HUDEP-2 (cell line): ENCODE data around the gene FLOT2.
"Not testable (repeated sequence)": the region's sequence is repeated elsewhere in the genome, so short reads cannot be mapped to it uniquely, and the experiment has no call there.

Source experiments
- DNase-seq, 76 experiments: peaks; one replicate each; lab custom pipeline; 2025; ENCODE audit not compliant: unreplicated experiment in 76 of 76; lab: John Stamatoyannopoulos, UW

Gene FLOT2

DNA sequence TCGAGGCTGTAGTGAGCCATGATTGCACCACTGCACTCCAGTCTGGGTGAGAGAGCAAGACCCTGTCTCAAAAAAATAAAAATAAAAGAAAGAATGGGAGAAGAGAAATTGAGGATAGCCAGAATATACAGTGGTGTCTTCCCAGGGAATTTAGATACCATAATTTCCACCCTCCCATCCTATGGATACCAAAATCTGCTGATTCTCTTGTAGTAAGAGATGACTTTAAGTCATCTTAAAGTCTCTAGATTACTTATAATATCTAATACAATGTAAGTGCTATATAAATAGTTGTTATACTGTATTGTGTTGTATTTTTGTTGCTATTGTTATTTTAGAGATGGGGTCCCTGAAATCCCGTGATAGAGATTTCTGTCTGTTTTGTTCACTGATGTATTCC lies 44.2 kb downstream of the FLOT2 start:
- no peak for DNase-seq

DNA sequence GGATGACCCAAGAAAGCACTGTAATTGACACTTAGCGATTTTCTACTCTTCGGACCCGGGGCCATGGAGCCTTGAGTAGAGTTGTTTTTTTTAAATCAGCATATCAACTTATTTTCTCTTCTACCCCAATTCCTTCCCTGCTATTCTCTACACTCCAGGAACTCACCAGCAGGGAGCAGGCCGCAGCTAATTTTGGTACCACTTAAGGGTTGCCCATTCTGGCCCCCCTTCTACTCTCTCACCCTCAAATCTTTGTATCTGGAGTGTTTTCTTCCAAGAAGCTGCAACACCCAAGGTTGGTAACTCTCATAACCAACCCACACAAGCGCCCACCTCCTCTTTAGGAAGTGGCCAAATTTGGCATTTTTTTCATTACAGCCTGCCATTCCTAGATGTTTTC lies 48.3 kb downstream of the FLOT2 start:
- DNase-seq, result peak in 32 of 76 experiments; percentile 10 to 56 (median 25)

DNA sequence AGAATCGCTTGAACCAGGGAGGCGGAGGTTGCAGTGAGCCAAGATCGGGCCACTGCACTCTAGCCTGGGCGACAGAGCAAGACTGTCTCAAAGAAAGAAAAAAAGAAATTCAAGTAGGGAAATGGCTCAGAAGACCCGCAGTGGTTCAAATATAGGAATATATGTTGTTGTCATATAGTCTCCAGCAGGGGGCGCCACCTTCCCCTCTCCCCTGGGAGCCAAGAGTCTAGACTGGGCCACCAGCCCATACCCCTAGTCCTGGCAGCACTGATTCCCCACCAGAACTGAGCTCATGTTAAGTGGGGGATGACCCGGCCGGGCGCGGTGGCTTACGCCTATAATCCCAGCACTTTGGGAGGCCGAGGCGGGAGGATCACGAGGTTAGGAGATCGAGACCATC lies 48.9 kb downstream of the FLOT2 start:
- DNase-seq, result peak in 38 of 76 experiments; percentile 1 to 59 (median 34)

DNA sequence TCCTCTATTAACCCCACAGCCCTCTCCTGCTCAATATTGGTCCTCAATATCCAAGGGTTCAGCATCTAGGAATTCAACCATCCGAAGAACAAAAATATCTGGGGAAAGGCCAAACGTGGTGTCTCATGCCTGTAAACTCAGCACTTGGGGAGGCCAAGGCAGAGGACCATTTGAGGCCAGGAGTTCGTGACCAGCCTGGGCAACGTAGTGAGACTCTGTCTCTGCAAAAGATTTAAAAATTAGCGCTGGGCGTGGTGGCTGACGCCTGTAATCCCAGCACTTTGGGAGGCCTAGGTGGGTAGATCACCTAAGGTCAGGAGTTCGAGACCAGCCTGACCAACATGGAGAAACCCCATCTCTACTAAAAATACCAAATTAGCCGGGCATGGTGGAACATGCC lies 50.8 kb downstream of the FLOT2 start:
- not testable (repeated sequence) for DNase-seq

DNA sequence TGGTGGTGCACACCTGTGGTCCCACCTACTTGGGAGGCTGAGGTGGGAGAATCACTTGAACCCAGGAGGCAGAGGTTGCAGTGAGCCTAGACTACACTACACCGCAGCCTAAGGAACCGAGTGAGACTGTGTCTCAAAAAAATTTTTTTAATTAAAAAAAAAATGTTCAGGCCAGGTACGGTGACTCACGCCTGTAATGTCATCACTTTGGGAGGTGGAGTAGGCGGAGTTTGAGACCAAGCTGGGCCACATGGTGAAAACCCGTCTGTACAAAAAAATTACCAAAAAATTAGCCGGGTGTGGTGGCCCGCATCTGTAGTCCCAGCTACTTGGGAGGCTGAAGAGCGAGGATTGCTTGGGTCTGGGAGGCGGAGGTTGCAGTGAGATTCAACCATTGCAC lies 51.3 kb downstream of the FLOT2 start:
- no peak for DNase-seq

DNA sequence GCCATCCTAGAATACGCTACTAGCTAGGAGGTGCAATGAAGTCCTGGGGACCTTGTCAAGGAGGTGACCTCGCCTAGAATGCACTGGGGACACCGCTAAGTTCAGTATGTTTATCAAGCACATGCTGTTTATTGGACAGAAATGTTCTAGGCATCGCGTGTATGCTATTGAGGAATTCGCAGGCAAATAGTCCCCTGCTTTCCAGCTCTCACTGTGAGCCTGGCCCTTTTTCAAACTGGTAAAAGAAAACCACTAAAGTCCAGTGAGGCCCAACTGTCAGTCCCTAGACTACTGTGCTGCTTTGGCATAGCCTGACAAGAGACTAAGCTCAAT lies 53.8 kb downstream of the FLOT2 start:
- no peak for DNase-seq

DNA sequence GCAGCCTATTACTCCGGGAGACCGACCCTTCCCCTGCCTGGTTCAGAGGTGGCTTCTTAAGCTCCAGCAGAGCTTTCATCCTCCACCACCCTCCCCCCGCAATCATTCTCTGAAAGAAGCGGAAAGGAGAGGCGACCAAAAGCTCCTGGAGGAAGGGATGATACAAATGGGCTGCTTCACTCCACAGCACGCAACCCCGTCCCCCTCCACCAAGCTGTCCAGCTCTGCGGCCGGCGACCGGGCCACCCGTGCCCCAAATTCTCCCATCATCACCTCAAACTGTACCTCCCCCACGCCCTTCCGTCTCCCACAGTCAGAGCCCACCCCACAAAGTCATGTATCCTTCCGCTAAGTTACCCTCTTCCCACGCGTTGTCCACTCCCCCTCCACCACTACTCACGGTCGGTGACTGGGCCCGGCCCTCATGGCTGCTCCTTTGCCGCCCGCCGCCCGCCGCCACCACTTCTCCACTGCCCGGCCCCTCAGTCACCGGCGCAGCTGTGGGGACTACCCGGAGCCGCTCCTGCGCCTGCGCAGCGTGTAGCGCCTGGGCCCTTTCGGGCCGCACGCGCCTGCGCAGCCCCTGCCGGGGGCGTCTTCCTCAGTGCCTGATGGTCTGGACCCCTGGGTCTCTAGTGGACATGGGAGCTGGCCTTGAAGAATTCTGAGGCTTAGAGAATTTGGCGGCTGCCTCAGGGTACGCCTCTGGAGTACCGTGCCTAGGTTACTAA lies 55.1 kb downstream of the FLOT2 start, which contains the start of gene FAM222B:
TSS of gene FAM222B (minus strand) at position 509 of the 731 bp plus-strand sequence. CDS start 76,123 bp downstream, outside the sequence.
- peak in 73 of 76 experiments; percentile 21 to 86 (median 70) for DNase-seq

DNA sequence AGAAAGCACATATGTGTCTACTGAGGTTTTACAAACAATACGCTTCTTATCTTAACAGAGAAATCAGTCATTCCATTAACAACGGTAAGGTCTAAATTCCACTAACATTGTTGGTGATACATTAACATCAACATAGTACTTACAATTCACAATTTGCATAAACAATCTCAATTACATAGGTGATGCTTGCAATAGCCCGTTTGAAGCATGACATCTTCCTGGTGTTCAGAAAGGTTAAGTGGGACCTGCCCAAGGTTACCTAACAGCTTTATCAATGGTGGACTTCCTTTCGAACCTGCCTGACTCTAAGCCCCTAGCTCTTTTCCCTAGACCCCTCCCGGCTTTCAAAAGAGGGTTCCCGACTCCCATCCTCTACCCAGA lies 55.6 kb downstream of the FLOT2 start:
- peak in 1 of 76 experiments; percentile 29 for DNase-seq

DNA sequence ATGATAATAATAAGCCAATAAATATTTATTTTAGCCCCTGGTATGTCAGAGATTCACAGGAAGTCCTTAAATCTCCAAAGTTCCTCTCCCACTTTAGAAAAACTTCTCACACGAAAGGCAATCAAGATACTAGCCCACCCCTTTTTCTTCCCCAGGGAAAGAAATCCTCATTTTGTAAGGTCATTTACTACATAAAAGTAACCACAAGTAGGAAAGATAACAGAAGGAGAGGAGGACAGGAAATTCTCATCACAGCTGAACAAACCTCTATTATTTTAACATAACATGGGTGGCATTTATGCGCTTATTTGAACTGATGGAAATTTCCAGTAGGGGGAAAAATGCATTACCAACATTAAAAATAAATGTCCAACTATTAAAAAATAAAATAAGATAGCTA lies 58.3 kb downstream of the FLOT2 start:
- DNase-seq, result no peak

DNA sequence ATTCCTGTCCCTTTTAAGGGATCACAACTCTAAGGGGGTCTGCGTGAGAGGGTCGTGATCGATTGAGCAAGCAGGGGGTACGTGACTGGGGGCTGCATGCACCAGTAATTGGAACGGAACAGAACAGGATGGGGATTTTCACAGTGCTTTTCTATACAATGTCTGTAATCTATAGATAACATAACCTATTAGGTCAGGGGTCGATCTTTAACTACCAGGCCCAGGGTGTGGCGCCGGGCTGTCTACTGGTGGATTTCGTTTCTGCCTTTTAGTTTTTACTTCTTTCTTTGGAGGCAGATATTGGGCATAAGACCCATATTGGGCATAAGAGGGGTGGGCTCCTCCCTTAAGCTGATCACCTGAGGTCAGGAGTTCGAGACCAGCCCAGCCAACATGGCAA lies 61.0 kb downstream of the FLOT2 start:
- DNase-seq, result not testable (repeated sequence)

DNA sequence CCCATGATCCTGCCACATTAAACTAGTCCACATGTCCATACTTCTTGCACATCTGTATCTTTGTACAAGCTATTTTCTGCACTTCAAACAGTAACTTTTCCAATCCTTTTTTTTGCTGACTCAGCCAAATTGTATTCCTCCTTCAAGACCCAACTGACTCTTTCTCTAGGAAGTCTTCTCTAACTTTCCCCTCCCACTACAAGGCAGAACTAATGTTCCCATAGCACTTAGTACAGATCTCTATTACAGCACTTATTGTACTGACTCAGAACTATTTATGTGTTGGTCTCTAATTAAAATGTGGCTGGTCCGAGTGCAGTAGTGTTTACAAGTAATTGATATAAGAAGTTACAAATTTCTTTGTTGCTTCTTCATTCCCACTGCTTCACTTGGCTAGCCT lies 63.1 kb downstream of the FLOT2 start:
- DNase-seq, result no peak
